WI38 (cell line): Measurements from ENCODE around the gene RNF224.

Experiments
- H3K4me3 ChIP-seq: 2 replicates; pipeline ENCODE4 v1.5.1; 2011; ENCODE audit warnings: low read depth, mild to moderate bottlenecking, control low read depth, low read length
- CTCF ChIP-seq: IDR thresholded peaks from 2 replicates; pipeline ENCODE4 v1.5.1; 2012; ENCODE audit warnings: low read depth, mild to moderate bottlenecking, control low read depth, low read length

RNF224 gene

GRCh38 chr9:137221095-137221505, 6.2 kb upstream of the RNF224 start:
- no peak overlapping the region for H3K4me3 ChIP-seq
- TF ChIP-seq CTCF, result no peak

- H3K4me3 ChIP-seq, result no peak overlapping the region
- no peak for TF ChIP-seq CTCF
Measured at GRCh38 chr9:137221506-137222111, 5.7 kb upstream of the RNF224 start.

GRCh38 chr9:137222190-137223077, 4.9 kb upstream of the RNF224 start, which contains the start of gene RNF208:
RNF208 (minus strand) TSS chr9:137222240; CDS start chr9:137221212, 1,028 bp downstream.
- TF ChIP-seq CTCF, result no peak
- H3K4me3 ChIP-seq, result peak within 1 kb of the TSS; percentile 47

- TF ChIP-seq CTCF, result no peak
- peak overlapping the region; percentile 79 for H3K4me3 ChIP-seq
Measured at GRCh38 chr9:137223078-137223970, 4.0 kb upstream of the RNF224 start.

- no peak for TF ChIP-seq CTCF
- peak within 1 kb of the TSS; percentile 79 for H3K4me3 ChIP-seq
Measured at GRCh38 chr9:137224830-137225694, 2.2 kb upstream of the RNF224 start, which contains the start of gene CYSRT1. CYSRT1 (plus strand) TSS chr9:137225174; CDS start chr9:137225622, 448 bp downstream.

- no peak for TF ChIP-seq CTCF
- no peak overlapping the region for H3K4me3 ChIP-seq
Measured at GRCh38 chr9:137225699-137226331, 1.5 kb upstream of the RNF224 start.
